NCI-H1105 treated with DMSO at 0.1 percent for 48 hours (cell line): ENCODE measurements around the gene MUC5B.
"Not testable (repeated sequence)": the region's sequence is repeated elsewhere in the genome, so short reads cannot be mapped to it uniquely, and the experiment has no call there.

Source experiments
- DNase-seq: peaks from one replicate; lab custom pipeline; 2025; lab: John Stamatoyannopoulos, UW

The MUC5B gene

DNA sequence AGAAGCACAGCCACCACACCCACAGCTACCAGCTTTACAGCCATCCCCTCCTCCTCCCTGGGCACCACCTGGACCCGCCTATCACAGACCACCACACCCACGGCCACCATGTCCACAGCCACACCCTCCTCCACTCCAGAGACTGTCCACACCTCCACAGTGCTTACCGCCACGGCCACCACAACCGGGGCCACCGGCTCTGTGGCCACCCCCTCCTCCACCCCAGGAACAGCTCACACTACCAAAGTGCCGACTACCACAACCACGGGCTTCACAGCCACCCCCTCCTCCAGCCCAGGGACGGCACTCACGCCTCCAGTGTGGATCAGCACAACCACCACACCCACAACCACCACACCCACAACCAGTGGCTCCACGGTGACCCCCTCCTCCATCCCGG, 27.5 kb downstream of the MUC5B start:
- not testable (repeated sequence) for DNase-seq

DNA sequence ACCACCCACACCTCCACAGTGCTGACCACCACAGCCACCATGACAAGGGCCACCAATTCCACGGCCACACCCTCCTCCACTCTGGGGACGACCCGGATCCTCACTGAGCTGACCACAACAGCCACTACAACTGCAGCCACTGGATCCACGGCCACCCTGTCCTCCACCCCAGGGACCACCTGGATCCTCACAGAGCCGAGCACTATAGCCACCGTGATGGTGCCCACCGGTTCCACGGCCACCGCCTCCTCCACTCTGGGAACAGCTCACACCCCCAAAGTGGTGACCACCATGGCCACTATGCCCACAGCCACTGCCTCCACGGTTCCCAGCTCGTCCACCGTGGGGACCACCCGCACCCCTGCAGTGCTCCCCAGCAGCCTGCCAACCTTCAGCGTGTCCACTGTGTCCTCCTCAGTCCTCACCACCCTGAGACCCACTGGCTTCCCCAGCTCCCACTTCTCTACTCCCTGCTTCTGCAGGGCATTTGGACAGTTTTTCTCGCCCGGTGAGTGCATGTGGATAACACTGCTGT, 28.4 kb downstream of the MUC5B start:
- no peak for DNase-seq

DNA sequence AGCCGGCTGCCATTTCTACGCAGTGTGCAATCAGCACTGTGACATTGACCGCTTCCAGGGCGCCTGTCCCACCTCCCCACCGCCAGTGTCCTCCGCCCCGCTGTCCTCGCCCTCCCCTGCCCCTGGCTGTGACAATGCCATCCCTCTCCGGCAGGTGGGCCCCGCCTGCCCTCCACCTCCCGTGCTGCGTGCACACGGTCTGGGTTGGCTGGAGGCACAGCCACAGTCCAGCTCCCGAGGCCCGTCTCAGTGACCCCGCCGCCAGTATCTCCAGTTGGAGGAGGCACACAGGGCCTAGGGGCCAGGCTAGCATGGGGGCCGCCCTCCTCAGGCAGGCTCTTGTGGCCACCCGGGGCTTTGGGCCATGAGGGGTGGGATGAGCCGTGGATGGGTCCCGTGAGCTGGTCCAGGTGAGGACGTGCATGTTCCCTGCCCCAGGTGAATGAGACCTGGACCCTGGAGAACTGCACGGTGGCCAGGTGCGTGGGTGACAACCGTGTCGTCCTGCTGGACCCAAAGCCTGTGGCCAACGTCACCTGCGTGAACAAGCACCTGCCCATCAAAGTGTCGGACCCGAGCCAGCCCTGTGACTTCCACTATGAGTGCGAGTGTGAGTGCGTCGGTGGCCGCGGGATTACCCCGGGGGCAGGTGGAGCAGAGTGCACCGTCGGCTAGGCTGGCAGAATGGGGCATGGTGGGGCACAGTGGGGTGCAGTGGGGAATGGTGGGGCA, 29.7 kb downstream of the MUC5B start:
- no peak for DNase-seq

- no peak for DNase-seq
Observed at GRCh38 chr11:1253103-1253485, 30.2 kb downstream of the MUC5B start.

GRCh38 chr11:1254086-1254648, 31.3 kb downstream of the MUC5B start:
- no peak for DNase-seq

GRCh38 chr11:1254733-1255132, 31.9 kb downstream of the MUC5B start:
- DNase-seq: no peak

GRCh38 chr11:1255151-1255550, 32.3 kb downstream of the MUC5B start:
- no peak for DNase-seq

- no peak for DNase-seq
Observed at GRCh38 chr11:1256257-1257045, 33.6 kb downstream of the MUC5B start.

DNA sequence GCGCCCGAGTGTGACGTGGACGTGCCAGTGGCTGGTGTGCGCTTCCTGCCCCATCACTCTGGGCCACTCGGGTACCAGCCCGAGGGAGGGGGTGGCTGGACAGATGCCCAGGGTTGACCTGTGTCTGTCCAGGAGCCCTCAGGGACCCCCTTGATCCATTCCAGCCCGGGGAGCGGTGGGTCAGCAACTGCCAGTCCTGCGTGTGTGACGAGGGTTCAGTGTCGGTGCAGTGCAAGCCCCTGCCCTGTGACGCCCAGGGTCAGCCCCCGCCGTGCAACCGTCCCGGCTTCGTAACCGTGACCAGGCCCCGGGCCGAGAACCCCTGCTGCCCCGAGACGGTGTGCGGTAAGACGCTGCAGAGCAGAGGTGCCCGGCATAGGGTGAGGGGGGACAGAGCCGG, 34.5 kb downstream of the MUC5B start:
- DNase-seq: no peak

DNA sequence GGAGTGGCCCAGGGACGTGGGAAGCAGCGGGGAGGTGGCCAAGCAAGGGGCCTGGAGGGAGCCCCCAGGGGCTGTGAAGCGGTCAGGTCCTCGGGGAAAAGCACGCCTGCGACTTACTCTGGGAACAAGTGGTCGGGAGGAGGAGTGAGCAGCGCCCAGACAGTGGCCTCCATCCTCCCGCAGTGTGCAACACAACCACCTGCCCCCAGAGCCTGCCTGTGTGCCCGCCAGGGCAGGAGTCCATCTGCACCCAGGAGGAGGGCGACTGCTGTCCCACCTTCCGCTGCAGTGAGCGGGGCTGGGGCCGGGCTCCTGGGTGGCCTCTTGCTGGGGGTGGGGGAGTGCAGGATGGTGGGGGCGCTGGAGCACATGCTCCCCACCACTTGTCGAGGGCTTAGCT, 35.0 kb downstream of the MUC5B start:
- DNase-seq: no peak

DNA sequence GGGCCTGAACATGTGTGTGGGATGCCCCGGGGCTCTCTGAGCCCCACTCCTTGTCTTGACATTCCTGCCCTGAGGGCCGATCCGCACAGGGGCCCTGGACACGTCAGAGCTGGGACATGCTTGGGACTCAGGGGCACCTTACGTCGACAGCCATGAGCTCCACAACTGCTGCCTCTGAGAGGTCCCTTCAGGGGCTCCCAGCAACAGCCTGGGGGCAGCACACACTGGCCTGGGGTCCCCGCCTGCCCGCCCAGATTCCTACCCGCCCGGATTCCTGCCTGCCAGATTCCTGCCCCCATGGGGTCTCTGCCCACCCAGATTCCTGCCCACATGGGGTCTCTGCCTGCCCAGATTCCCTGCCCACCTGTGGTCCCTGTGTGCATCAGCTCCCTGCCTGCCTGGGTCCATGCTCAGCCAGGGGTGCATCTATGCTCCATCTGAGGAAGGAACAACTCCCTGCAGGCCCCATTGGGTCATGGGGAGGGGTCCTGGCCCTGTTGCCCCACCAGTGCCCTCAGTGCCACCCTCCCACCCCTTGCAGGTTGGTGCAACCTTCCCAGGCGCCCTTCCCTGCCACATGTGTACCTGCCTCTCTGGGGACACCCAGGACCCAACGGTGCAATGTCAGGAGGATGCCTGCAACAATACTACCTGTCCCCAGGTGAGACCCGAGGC, 35.7 kb downstream of the MUC5B start:
- no peak for DNase-seq

GRCh38 chr11:1259076-1259461, 36.2 kb downstream of the MUC5B start:
- no peak for DNase-seq

DNA sequence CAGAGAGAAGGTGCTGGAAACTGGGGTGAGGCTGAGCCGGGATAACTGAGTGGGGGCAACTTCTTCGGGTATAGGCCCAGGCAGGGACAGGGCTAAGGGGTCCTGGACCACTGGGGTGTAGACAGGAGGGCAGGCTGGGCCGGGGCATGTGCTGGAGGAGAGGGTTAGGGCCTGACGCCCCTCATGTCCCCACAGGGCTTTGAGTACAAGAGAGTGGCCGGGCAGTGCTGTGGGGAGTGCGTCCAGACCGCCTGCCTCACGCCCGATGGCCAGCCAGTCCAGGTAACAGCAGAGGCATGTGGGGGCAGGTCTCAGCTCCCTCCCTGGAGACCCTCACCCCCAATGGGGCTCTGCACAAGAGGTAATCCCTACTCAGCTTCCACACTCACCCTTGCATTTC, 36.7 kb downstream of the MUC5B start:
- DNase-seq: no peak

DNA sequence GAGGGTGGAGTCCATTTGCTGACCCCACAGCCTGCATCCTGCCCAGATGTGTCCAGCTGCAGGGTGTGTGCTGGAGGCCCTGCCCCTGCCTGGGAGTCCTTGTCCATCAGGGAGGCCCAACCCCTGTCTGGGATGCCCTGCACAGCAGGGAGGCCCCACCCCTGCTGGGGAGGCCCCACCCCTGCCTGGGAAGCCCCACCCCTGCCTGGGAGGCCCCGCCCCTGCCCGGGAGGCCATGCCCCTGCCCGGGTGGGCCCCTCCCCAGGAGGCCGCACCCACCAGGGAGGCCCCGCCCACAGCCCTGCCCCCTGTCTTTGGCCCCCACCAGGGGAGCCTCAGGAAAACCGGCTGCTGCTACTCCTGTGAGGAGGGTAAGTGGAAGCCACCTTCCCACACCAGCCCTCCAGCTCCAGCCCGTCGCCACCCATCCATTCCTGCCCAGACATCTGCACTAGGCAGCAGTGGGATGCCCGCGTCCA, 37.2 kb downstream of the MUC5B start:
- DNase-seq: no peak

GRCh38 chr11:1260620-1261019, 37.8 kb downstream of the MUC5B start:
- DNase-seq: no peak

DNA sequence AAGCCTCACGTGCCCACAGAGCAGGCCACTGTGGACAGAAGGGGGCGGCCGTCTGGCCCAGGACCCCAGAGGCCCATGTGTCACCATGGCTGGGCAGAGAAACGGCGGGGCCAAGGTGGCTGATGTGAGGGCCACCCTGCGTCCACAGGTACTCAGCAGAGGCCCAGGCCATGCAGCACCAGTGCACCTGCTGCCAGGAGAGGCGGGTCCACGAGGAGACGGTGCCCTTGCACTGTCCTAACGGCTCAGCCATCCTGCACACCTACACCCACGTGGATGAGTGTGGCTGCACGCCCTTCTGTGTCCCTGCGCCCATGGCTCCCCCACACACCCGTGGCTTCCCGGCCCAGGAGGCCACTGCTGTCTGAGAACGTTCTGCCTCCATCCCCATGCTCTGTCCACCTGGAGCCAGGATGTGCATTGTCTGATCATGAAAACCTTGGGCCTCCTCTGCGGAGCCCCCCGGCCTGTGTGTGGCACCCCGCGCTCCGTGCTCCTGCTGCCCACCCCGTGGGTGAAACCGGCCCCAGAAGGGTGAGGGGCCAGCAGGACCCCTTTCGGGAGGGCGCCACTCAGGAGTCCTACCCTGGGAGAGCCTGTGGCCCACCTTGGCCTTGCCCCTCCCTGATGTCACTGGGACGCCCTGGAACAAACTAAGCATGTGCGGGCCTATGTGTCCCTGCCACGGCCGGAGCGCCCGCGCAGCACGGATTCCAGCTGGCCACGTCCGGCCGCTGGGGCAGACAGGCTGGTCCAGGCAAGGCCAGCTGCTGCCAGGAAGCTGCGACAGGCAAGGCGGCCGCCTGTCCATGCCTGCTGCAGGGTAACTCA, 38.6 kb downstream of the MUC5B start:
- DNase-seq: no peak

DNA sequence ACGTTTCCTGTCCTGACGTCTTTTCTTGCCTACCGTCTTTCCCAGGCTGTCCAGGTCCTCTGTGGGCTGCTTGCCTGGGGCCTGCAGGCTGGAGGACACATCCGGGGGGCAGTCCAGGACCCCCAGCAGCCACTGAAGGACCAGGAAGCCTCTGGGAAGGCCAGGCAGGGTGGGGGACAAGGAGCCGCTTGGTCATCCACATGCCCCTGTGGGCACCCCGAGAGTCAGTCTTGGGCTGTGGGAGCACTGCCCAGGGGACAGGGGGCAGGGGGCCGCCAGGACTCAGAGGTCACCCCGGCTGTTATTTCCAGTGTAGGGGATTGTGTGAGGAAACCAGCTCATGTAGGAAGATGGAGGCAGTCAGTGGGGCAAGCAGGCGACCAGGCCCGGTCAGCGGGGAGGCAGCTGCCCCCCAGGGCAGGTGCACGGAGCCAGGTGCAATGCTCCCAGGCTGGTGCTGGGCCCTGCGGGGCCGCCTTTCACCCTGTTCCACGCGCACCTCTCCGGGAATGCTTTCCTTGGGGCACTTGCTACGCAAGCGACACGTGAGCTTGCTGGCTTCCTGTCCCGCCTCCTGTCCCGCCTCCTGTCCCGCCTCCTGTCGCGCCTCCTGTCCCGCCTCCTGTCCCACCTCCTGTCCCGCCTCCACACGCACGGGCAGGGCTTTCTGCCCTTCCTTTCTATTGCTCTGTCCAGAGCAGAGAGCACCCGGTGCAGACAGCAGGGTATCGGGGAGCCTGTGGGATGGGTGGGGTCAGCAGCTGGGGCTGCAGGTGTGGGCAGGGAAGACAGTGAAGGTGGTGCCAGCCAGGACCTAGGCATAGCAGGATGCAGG, 39.5 kb downstream of the MUC5B start:
- DNase-seq: peak; percentile 32

GRCh38 chr11:1263010-1263409, 40.1 kb downstream of the MUC5B start:
- DNase-seq: no peak

DNA sequence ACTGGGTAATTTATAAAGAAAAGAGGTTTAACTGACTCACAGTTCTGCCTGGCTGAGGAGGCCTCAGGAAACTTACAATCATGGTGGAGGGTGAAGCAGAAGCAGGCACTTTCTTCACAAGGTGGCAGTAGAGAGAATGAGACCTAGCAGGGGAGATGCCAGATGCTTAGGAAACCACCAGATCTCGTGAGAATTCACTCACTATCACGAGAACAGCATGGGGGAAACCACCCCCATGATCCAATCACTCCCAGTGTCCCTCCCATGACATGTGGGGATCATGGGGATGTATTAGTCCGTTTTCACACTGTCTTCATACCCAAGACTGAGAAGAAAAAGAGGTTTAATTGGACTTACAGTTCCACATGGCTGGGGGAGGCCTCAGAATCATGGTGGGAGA, 41.6 kb downstream of the MUC5B start:
- not testable (repeated sequence) for DNase-seq

DNA sequence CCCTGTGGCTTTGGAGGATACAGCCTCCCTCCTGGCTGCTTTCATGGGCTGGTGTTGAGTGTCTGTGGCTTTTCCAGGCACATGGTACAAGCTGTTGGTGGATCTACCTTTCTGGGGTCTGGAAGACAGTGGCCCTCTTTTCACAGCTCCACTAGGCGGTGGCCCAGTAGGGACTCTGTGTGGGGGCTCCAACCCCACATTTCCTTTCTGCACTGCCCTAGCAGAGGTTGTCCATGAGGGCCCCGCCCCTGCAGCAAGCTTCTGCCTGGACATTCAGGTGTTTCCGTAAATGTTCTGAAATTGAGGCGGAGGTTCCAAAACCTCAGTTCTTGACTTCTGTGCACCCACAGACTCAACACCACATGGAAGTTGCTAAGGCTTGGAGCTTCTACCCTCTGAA, 42.6 kb downstream of the MUC5B start:
- DNase-seq: not testable (repeated sequence)
